GM23248 (cell line): ENCODE data around the gene RNF207. TPM values are rescaled to one million over a fixed set of nuclear protein-coding genes. Genes with fewer than 3 reads are reported as not detected.

Experiments
- DNase-seq: peaks from one replicate; pipeline ENCODE4 v3.0.0-alpha.2; 2015
- H2AFZ ChIP-seq: fragments of 200-600 bp; sonication (generic); 2 replicates; pipeline ENCODE4 v1.6.1; 2016; ENCODE audit warnings: antibody characterized with exemption
- H3F3A ChIP-seq: fragments of 200-600 bp; sonication (generic); 2 replicates; pipeline ENCODE4 v1.6.1; 2016; ENCODE audit warnings: mild to moderate bottlenecking, antibody characterized with exemption, mixed run types; ENCODE audit not compliant: insufficient read depth
- H3K27ac ChIP-seq: fragments of 200-600 bp; sonication (generic); 2 replicates; pipeline ENCODE4 v1.5.1; 2016; ENCODE audit warnings: mild to moderate bottlenecking
- H3K27me3 ChIP-seq: fragments of 200-600 bp; sonication (generic); replicated peaks from 2 replicates; pipeline ENCODE4 v1.6.1; 2016; ENCODE audit warnings: mild to moderate bottlenecking; ENCODE audit not compliant: insufficient read depth
- H3K36me3 ChIP-seq: fragments of 200-600 bp; sonication (generic); 2 replicates; pipeline ENCODE4 v1.6.1; 2016; ENCODE audit warnings: low read depth, mild to moderate bottlenecking
- H3K4me1 ChIP-seq: fragments of 200-600 bp; sonication (generic); 2 replicates; pipeline ENCODE4 v1.6.1; 2016; ENCODE audit warnings: mild to moderate bottlenecking; ENCODE audit not compliant: insufficient read depth
- H3K4me2 ChIP-seq: fragments of 200-600 bp; sonication (generic); one replicate; pipeline ENCODE4 v1.6.1; 2016; ENCODE audit warnings: mild to moderate bottlenecking; ENCODE audit not compliant: unreplicated experiment
- H3K4me3 ChIP-seq: fragments of 200-600 bp; sonication (generic); 2 replicates; pipeline ENCODE4 v1.5.1; 2016; ENCODE audit warnings: mild to moderate bottlenecking
- H3K79me2 ChIP-seq: fragments of 200-600 bp; sonication (generic); 2 replicates; pipeline ENCODE4 v1.6.1; 2016; ENCODE audit warnings: mild to moderate bottlenecking; ENCODE audit not compliant: insufficient read depth
- H3K9ac ChIP-seq: fragments of 200-600 bp; sonication (generic); 2 replicates; pipeline ENCODE4 v1.6.1; 2016; ENCODE audit warnings: mild to moderate bottlenecking
- H3K9me2 ChIP-seq: fragments of 200-600 bp; sonication (generic); 2 replicates; pipeline ENCODE4 v1.6.1; 2016; ENCODE audit warnings: mixed run types, mild to moderate bottlenecking, moderate library complexity; ENCODE audit not compliant: insufficient read depth
- H3K9me3 ChIP-seq: fragments of 200-600 bp; sonication (generic); one replicate; pipeline ENCODE4 v1.6.1; 2017; ENCODE audit warnings: low read depth
- H4K20me1 ChIP-seq: fragments of 200-600 bp; sonication (generic); 2 replicates; pipeline ENCODE4 v1.6.0; 2016; ENCODE audit not compliant: insufficient read depth
- EZH2 ChIP-seq: fragments of 200-600 bp; sonication (generic); IDR thresholded peaks from 2 replicates; pipeline ENCODE4 v1.6.1; 2018; ENCODE audit warnings: antibody characterized with exemption, mild to moderate bottlenecking; ENCODE audit not compliant: insufficient read depth, poor library complexity, severe bottlenecking
- EZH2phosphoT487 ChIP-seq: fragments of 200-600 bp; sonication (generic); IDR thresholded peaks from 2 replicates; pipeline ENCODE4 v1.6.1; 2018; ENCODE audit warnings: antibody characterized with exemption, moderate library complexity, mild to moderate bottlenecking, low read depth; ENCODE audit not compliant: insufficient read depth
- WGBS, 2 experiments: methylation state at CpG; one replicate each; pipeline ENCODE4 v1.1.6; 2015 to 2017; ENCODE audit warnings: low lambda C conversion rate in 2 of 2, low coverage in 1 of 2; ENCODE audit errors: missing lambda C conversion rate in 2 of 2; 5-methylcytosine and 5-hydroxymethylcytosine counted together
- in situ Hi-C: fragments of 300-500 bp; cut with MboI; formaldehyde crosslinking; loops from 2 replicates; pipeline ENCODE4 v1.15.0; 2020
- polyA plus RNA-seq: library from polyadenylated mRNA; unstranded; fragments of >200 nt; fragmentation: Nextera tagmentation; extraction: Ambion mirVana; gene quantifications from 2 replicates; pipeline ENCODE4 v1.2.1, GENCODE V29; 2016
- total RNA-seq: library from RNA; depleted of rRNA; stranded (reverse); fragments of >200 nt; shearing (Covaris generic); gene quantifications from 2 replicates; pipeline ENCODE4 v1.2.3, GENCODE V29; 2014

Gene RNF207
- total and polyA plus RNA-seq, 2 experiments from 2014 or later, result 8.6 to 30.3 TPM

DNA sequence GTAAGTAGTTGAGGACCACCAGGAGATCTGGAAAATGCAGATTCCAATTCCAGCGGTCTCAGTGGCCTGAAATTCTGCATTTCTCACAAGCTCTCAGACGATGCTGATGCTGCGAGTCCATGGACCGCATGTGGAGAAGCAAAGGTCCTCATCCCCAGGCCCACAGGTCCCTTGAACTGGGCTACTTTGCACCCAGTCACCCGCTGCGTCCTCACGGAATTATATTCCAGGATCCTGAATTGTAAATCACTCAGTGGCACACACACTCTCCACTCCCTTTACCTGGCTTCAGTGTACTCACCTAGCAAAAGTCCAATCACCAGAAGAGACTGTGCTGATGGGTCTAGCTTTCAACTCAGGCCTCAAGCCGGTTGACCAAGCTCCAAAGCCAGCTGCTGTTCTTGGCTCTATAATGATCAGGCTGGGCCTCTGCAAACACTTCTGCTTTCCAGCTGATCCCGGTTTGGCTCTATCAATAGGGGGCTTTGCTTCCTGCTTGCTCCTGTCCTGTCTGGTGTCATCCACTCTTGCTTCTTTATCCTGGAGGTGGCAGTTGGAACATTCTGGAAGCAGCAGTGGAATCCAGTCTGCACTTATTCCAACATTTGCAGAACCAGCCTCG is 5.6 kb upstream of the RNF207 start:
- 61 to 62% methylated on average over 10 of the region's 10 CpGs for WGBS, 2 experiments
- Histone ChIP-seq H3K4me3 (peak overlapping the region; percentile 82), H3K36me3 (peaks cover 15% of the 10 kb centered on the region), H3F3A (no peaks in the 10 kb centered on the region), H4K20me1 (0 out of 2 replicates have a peak, but pooled peaks cover 11% of the 10 kb centered on the region), H2AFZ (peak overlapping the region; percentile 97), H3K4me1 (peaks cover 11% of the 10 kb centered on the region), H3K4me2 (peak overlapping the region; percentile 63), H3K9me3 (no peaks in the 10 kb centered on the region), H3K27me3 (no peaks in the 10 kb centered on the region), H3K9ac (peak overlapping the region; percentile 97), H3K79me2 (peaks cover 40% of the 10 kb centered on the region), H3K9me2 (no peaks in the 10 kb centered on the region), H3K27ac (peak overlapping the region; percentile 79)
- in situ Hi-C loops, result no loop called here
- no peak for DNase-seq
- TF ChIP-seq EZH2phosphoT487 (no peak), EZH2 (no peak)

- Histone ChIP-seq H3F3A (no peaks in the 10 kb centered on the region), H3K4me2 (no peak overlapping the region), H3K36me3 (0 out of 2 replicates have a peak, but pooled peaks cover 3% of the 10 kb centered on the region), H3K9me2 (no peaks in the 10 kb centered on the region), H3K9me3 (no peaks in the 10 kb centered on the region), H4K20me1 (0 out of 2 replicates have a peak, but pooled peaks cover 2% of the 10 kb centered on the region), H3K4me3 (no peak overlapping the region), H3K4me1 (peaks cover 11% of the 10 kb centered on the region), H3K27me3 (no peaks in the 10 kb centered on the region), H2AFZ (no peak overlapping the region), H3K9ac (no peak overlapping the region), H3K27ac (no peak overlapping the region), H3K79me2 (peaks cover 21% of the 10 kb centered on the region)
- no peak for DNase-seq
- WGBS, 2 experiments, result 74 to 76% methylated on average over 7 of the region's 7 CpGs
- TF ChIP-seq EZH2phosphoT487, result no peak
- no peak for TF ChIP-seq EZH2
- in situ Hi-C loops, result no loop called here
These were observed 3.7 kb upstream of the RNF207 start for GRCh38 chr1:6202256-6202655.

- Histone ChIP-seq H3K79me2 (no peaks in the 10 kb centered on the region), H3K9me3 (no peaks in the 10 kb centered on the region), H3K9ac (peak overlapping the region; percentile 69), H3F3A (no peaks in the 10 kb centered on the region), H3K9me2 (no peaks in the 10 kb centered on the region), H3K27ac (no peak overlapping the region), H3K27me3 (no peaks in the 10 kb centered on the region), H3K4me2 (peak overlapping the region; percentile 65), H3K4me3 (peak overlapping the region; percentile 73), H3K36me3 (no peaks in the 10 kb centered on the region), H3K4me1 (no peaks in the 10 kb centered on the region), H2AFZ (peak overlapping the region; percentile 89), H4K20me1 (no peaks in the 10 kb centered on the region)
- WGBS, 2 experiments, result 10 to 12% methylated on average over 17 to 25 of the region's 25 CpGs
- TF ChIP-seq EZH2, result no peak
- no peak for TF ChIP-seq EZH2phosphoT487
- in situ Hi-C loops, result no loop called here
- no peak for DNase-seq
These were observed 569 bp downstream of the RNF207 start for GRCh38 chr1:6206520-6206855.

GRCh38 chr1:6207075-6207885 is 1.4 kb downstream of the RNF207 start:
- peak overlapping the region; percentile 65 for H3K4me2 ChIP-seq
- no peaks in the 10 kb centered on the region for H4K20me1 ChIP-seq
- no peak for DNase-seq
- no peaks in the 10 kb centered on the region for H3K9me2 ChIP-seq
- H3K27me3 ChIP-seq, result no peaks in the 10 kb centered on the region
- TF ChIP-seq EZH2phosphoT487, result no peak
- no peak for TF ChIP-seq EZH2
- no peak overlapping the region for H3K9ac ChIP-seq
- no peaks in the 10 kb centered on the region for H3K4me1 ChIP-seq
- 82 to 87% methylated on average over 6 to 19 of the region's 19 CpGs for WGBS, 2 experiments
- H3F3A ChIP-seq, result no peaks in the 10 kb centered on the region
- H3K36me3 ChIP-seq, result no peaks in the 10 kb centered on the region
- in situ Hi-C loops, result no loop called here
- H3K9me3 ChIP-seq, result no peaks in the 10 kb centered on the region
- H3K4me3 ChIP-seq, result 0 out of 2 replicates have a peak overlapping the region, but pooled peaks have one; percentile 73
- H2AFZ ChIP-seq, result no peak overlapping the region; the same call in 1 of the 2 replicates
- H3K27ac ChIP-seq, result no peak overlapping the region
- no peaks in the 10 kb centered on the region for H3K79me2 ChIP-seq
